ENCODE data around the gene CPXM1.
"Not testable (repeated sequence)": the region's sequence is repeated elsewhere in the genome, so short reads cannot be mapped to it uniquely, and the experiment has no call there.

Gene CPXM1

GRCh38 chr20:2816583-2817340 lies 16.3 kb upstream of the CPXM1 start:
- no peak overlapping the region for H3K9ac ChIP-seq (ENCODE audit: insufficient read length)
- H3K36me3 ChIP-seq (ENCODE audit: insufficient read depth, low read length), result no peaks in the 10 kb centered on the region
- H3K4me3 ChIP-seq, result no peak overlapping the region
- DNase-seq (ENCODE audit: low read depth, low spot score), result no peak
- no peaks in the 10 kb centered on the region for H3K9me3 ChIP-seq (ENCODE audit: low read depth, low read length)
- no peak overlapping the region for H3K27ac ChIP-seq
- TF ChIP-seq FOXP2 (optimal IDR thresholded peaks at IDR 0.05; ENCODE audit: control extremely low read depth, extremely low read length, insufficient read depth) (no peak), POLR2AphosphoS5 (IDR thresholded peaks at IDR 0.05; ENCODE audit: borderline replicate concordance, low read depth, low read length) (no peak), EZH2 (IDR thresholded peaks at IDR 0.05) (no peak)

- no peak for DNase-seq (ENCODE audit: low read depth, low spot score)
- H3K9me3 ChIP-seq (ENCODE audit: low read depth, low read length), result no peaks in the 10 kb centered on the region
- H3K27ac ChIP-seq, result no peak within 1 kb of the TSS
- no peaks in the 10 kb centered on the region for H3K36me3 ChIP-seq (ENCODE audit: insufficient read depth, low read length)
- TF ChIP-seq POLR2AphosphoS5 (IDR thresholded peaks at IDR 0.05; ENCODE audit: borderline replicate concordance, low read depth, low read length) (no peak), EZH2 (IDR thresholded peaks at IDR 0.05) (no peak)
- no peak within 1 kb of the TSS for H3K9ac ChIP-seq (ENCODE audit: insufficient read length)
- H3K4me3 ChIP-seq, result no peak within 1 kb of the TSS
These were observed 15.7 kb upstream of the CPXM1 start, which contains the start of gene TMEM239 for GRCh38 chr20:2816030-2816582. Gene TMEM239, plus strand, starts transcription at chr20:2816364. Its CDS starts 191 bp downstream, at chr20:2816555.

- DNase-seq (ENCODE audit: low read depth, low spot score), result no peak
- TF ChIP-seq POLR2AphosphoS5 (IDR thresholded peaks at IDR 0.05; ENCODE audit: borderline replicate concordance, low read depth, low read length) (no peak), EZH2 (IDR thresholded peaks at IDR 0.05) (no peak), FOXP2 (optimal IDR thresholded peaks at IDR 0.05; ENCODE audit: control extremely low read depth, extremely low read length, insufficient read depth) (no peak)
- H3K9me3 ChIP-seq (ENCODE audit: low read depth, low read length), result no peaks in the 10 kb centered on the region
- H3K36me3 ChIP-seq (ENCODE audit: insufficient read depth, low read length), result no peaks in the 10 kb centered on the region
- no peak overlapping the region for H3K27ac ChIP-seq
- H3K4me3 ChIP-seq, result no peak overlapping the region
- H3K9ac ChIP-seq (ENCODE audit: insufficient read length), result no peak overlapping the region
These were observed 14.9 kb upstream of the CPXM1 start for GRCh38 chr20:2815242-2815900.

- Histone ChIP-seq H3K9ac (ENCODE audit: insufficient read length) (no peak within 1 kb of the TSS), H3K27ac (no peak within 1 kb of the TSS)
These were observed 14.2 kb upstream of the CPXM1 start, which contains the start of gene C20orf141 for GRCh38 chr20:2814587-2815051. Gene C20orf141, plus strand, starts transcription at chr20:2814987. Its CDS starts 198 bp downstream, at chr20:2815185.

GRCh38 chr20:2814076-2814475 lies 13.6 kb upstream of the CPXM1 start:
- Histone ChIP-seq H3K9ac (ENCODE audit: insufficient read length) (no peak overlapping the region), H3K27ac (no peak overlapping the region), H3K36me3 (ENCODE audit: insufficient read depth, low read length) (no peaks in the 10 kb centered on the region), H3K9me3 (ENCODE audit: low read depth, low read length) (no peaks in the 10 kb centered on the region), H3K4me3 (no peak overlapping the region)
- no peak for DNase-seq (ENCODE audit: low read depth, low spot score)
- TF ChIP-seq EZH2 (IDR thresholded peaks at IDR 0.05) (no peak), FOXP2 (optimal IDR thresholded peaks at IDR 0.05; ENCODE audit: control extremely low read depth, extremely low read length, insufficient read depth) (no peak), POLR2AphosphoS5 (IDR thresholded peaks at IDR 0.05; ENCODE audit: borderline replicate concordance, low read depth, low read length) (no peak)

More at GRCh38 chr20:2814587-2815051, 14.2 kb upstream of the CPXM1 start, which contains the start of gene C20orf141:
- no peak for TF ChIP-seq FOXP2 (optimal IDR thresholded peaks at IDR 0.05; ENCODE audit: control extremely low read depth, extremely low read length, insufficient read depth)
- no peaks in the 10 kb centered on the region for H3K36me3 ChIP-seq (ENCODE audit: insufficient read depth, low read length)
- no peak for DNase-seq (ENCODE audit: low read depth, low spot score)
- no peaks in the 10 kb centered on the region for H3K9me3 ChIP-seq (ENCODE audit: low read depth, low read length)
- no peak within 1 kb of the TSS for H3K4me3 ChIP-seq

GRCh38 chr20:2812189-2812588 lies 11.8 kb upstream of the CPXM1 start:
- no peaks in the 10 kb centered on the region for H3K9me3 ChIP-seq (ENCODE audit: low read depth, low read length)
- no peaks in the 10 kb centered on the region for H3K36me3 ChIP-seq (ENCODE audit: insufficient read depth, low read length)
- no peak overlapping the region for H3K27ac ChIP-seq
- no peak for DNase-seq (ENCODE audit: low read depth, low spot score)
- H3K4me3 ChIP-seq, result no peak overlapping the region
- TF ChIP-seq FOXP2 (optimal IDR thresholded peaks at IDR 0.05; ENCODE audit: control extremely low read depth, extremely low read length, insufficient read depth), result no peak
- TF ChIP-seq EZH2 (IDR thresholded peaks at IDR 0.05), result no peak
- TF ChIP-seq POLR2AphosphoS5 (IDR thresholded peaks at IDR 0.05; ENCODE audit: borderline replicate concordance, low read depth, low read length), result no peak
- no peak overlapping the region for H3K9ac ChIP-seq (ENCODE audit: insufficient read length)

GRCh38 chr20:2809690-2810089 lies 9.3 kb upstream of the CPXM1 start:
- no peak for TF ChIP-seq FOXP2 (optimal IDR thresholded peaks at IDR 0.05; ENCODE audit: control extremely low read depth, extremely low read length, insufficient read depth)
- no peak for TF ChIP-seq EZH2 (IDR thresholded peaks at IDR 0.05)
- TF ChIP-seq POLR2AphosphoS5 (IDR thresholded peaks at IDR 0.05; ENCODE audit: borderline replicate concordance, low read depth, low read length), result no peak
- H3K9ac ChIP-seq (ENCODE audit: insufficient read length), result no peak overlapping the region
- no peak for DNase-seq (ENCODE audit: low read depth, low spot score)
- no peaks in the 10 kb centered on the region for H3K9me3 ChIP-seq (ENCODE audit: low read depth, low read length)
- no peak overlapping the region for H3K4me3 ChIP-seq
- H3K27ac ChIP-seq, result no peak overlapping the region
- H3K36me3 ChIP-seq (ENCODE audit: insufficient read depth, low read length), result no peaks in the 10 kb centered on the region

GRCh38 chr20:2807929-2808328 lies 7.5 kb upstream of the CPXM1 start:
- H3K9ac ChIP-seq (ENCODE audit: insufficient read length); H3K4me3 ChIP-seq; DNase-seq (ENCODE audit: low read depth, low spot score); H3K36me3 ChIP-seq (ENCODE audit: insufficient read depth, low read length); H3K27ac ChIP-seq; H3K9me3 ChIP-seq (ENCODE audit: low read depth, low read length): not testable (repeated sequence)
